ENCODE results near the gene HPD. TPM values are rescaled to one million over a fixed set of nuclear protein-coding genes. Genes with fewer than 3 reads are reported as not detected.
A peak's percentile ranks its signal among the peaks of the same experiment; 100 is the strongest.

Gene HPD
- total RNA-seq, 2 donors from 2014 or later = not detected

DNA sequence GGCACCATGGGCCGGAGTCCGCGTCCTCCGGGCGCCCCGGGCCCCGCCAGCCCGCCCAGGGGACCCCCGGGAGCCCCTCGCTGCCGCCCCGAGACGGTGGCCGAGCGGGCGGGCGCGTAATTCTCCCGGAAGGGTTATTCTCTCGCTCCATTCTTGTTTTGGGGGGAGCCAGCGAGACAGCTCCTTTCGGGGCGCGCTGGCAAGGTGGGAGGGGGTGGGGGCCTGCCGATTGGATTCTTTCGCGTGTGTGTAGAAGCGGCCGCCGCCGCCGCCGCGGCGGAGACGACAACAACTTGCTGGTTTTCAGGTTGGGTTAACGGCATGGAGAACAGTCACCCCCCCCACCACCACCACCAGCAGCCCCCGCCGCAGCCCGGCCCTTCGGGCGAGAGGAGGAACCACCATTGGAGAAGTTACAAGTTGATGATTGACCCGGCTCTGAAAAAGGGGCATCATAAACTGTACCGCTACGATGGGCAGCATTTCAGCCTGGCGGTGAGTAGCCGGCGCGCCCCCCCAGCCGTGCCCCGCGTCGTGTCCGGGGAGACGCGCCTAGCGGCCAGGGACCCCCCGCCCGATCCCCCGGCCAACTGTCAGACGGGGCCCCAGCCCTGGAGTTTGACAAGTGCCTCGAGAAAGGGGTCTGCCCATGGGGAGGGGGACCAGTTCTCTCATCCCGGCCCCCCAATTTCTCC is 54.1 kb downstream of the HPD start:
- Mint-ChIP-seq H3K4me1 (peaks cover 6% of the 10 kb centered on the region), H3K27ac (peak overlapping the region; percentile 85), H3K36me3 (ENCODE audit: low read depth) (peaks cover 75% of the 10 kb centered on the region), H3K27me3 (no peaks in the 10 kb centered on the region), H3K4me3 (peak overlapping the region; percentile 89), H3K9me3 (no peaks in the 10 kb centered on the region)
- no peak for ATAC-seq (replicated peaks)

DNA sequence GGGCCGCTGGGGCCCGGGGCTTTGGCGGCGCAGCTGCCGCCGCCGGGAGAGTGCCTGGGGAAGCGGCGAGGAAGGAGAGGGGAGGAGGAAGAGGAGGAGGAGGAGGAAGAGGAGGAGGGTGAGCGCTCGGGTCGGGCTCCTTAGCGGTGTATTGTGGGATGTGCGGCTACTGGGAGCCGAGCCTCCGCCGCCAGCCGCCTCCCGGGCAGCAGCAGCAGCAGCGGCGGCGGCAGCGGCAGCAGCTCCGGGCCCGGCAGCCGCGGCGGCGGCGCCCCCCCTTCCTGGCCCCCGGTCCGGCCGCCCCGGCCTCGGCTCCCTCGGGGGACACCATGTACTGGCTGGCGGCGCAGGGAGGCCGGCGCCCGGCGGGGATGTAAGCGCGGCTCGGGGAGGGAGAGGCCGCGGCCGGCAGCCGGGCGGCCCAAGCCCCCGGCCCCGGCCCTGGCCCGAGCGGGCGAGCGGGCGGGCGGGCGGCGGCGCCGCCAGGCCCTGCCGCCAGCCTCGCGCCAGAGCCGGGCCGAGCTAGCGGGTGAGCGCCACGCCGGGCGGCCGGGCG is 54.7 kb downstream of the HPD start, which contains the start of gene SETD1B:
SETD1B (plus strand) TSS at position 149 of the 556 bp plus-strand sequence. CDS start 729 bp downstream, outside the sequence.
- ATAC-seq (replicated peaks) = peak; percentile 5
- peaks cover 75% of the 10 kb centered on the region for H3K36me3 Mint-ChIP-seq (ENCODE audit: low read depth)

DNA sequence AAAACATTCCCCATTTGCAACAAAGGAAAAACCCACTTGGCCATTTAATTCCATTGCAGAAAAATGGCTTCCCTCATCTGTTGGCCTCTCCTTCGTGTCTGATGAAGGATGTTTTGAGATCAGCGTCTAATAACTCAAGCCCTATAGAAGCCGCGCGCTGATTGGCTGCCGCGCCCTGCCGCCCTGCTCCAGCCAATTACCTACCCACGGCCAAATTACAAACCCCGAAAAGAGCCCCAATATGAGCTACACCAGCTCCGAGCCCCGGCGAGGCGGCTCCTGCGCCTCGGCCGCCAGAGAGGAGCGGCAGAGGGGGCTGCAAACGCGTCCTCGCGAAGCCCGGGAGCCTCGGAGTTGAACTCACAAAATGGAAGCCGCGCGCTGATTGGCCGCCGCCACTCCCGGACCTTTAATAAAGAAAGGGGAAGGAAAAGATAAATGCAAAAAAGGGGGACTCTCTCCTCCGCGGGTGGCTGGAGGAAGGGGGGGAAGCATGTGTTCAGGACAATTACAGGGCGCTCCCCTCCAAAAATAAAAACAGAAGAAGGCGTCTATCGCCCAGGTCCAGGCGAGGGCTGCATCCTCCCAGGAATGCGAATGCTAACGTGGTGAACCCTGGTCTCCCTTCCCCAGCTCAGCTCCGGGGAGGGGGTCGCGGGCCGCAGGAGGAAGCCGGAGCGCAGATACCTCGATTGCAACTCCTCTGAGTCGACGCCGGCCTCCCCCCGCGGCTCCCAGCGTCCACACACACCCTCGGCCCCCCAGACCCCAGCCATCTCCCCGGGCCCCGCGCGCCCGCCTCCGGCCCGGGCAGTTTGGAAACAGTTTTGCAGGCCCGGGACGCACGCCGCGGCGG is 55.6 kb downstream of the HPD start:
- H3K36me3 Mint-ChIP-seq (ENCODE audit: low read depth) = peaks cover 75% of the 10 kb centered on the region

More for the DNA sequence above, 54.7 kb downstream of the HPD start, which contains the start of gene SETD1B:
- Mint-ChIP-seq H3K27me3 (no peaks in the 10 kb centered on the region), H3K4me1 (peaks cover 6% of the 10 kb centered on the region), H3K27ac (peak within 1 kb of the TSS; percentile 96), H3K4me3 (peak within 1 kb of the TSS; percentile 92), H3K9me3 (no peaks in the 10 kb centered on the region)

DNA sequence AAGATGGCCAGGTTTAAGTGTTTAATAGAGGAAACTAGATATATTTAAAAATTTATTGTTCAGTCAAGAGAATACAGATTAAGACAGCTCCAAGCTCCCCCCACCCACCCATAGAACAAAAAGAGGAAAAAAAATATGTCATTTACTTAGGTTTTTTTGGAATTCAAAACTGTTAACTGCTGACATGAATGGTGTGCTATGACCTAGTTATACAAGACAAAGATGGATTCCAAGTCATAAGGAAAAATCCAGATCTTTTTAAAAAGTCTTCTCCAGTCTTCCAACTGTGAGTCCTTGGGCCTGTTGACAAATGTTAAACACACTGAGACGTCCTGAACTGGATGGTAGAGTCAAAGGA is 56.2 kb downstream of the HPD start:
- no peak for ATAC-seq (replicated peaks)
- Mint-ChIP-seq H3K27ac (peak overlapping the region; percentile 96), H3K27me3 (no peaks in the 10 kb centered on the region), H3K9me3 (no peaks in the 10 kb centered on the region), H3K4me3 (peak overlapping the region; percentile 92), H3K4me1 (peaks cover 15% of the 10 kb centered on the region), H3K36me3 (ENCODE audit: low read depth) (peaks cover 79% of the 10 kb centered on the region)

More for the DNA sequence above, 55.6 kb downstream of the HPD start:
- Mint-ChIP-seq H3K4me1 (peaks cover 12% of the 10 kb centered on the region), H3K27ac (peak overlapping the region; percentile 96), H3K4me3 (peak overlapping the region; percentile 92), H3K27me3 (no peaks in the 10 kb centered on the region), H3K9me3 (no peaks in the 10 kb centered on the region)
- ATAC-seq (replicated peaks) = peak; percentile 61

DNA sequence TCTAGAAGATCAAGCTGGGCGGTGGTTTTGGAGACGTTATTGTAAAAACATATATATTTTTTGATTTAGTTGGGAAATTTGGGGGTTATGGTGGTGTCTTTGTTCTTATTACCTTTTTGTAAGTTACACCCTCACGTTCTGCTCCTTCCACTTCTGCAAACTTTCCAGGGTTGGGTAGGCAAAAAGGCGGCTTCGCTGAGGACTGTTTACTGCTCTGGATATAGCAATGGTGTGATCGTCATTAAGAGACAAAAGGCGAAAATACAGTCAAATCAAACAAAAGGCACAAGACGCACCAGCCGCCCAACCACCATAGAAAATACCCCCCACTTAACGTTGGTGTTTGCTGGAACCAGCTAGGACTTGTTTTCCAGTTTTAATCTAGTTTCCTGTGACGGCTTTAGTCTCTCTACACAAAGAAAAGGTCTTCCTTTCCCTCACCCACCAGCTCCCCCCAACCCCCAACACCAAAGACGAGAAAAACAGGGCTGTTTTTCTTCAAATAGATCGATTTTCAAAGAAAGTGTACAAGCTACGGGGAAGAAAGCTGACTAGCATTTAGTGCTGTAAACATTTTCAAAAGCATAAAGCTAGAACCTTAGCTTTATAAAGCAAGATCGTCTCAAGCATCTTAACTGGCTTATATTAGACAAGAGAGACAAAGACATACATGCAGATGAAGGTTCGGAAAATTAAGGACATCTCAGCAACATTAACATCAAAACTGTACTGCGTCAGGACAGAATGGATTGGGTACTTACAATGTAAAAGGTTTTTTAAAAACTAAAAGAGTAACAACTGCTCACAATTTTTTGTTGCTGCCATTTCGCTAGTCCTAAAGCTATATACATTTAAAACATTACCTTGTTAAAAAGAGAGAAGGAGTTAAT is 56.8 kb downstream of the HPD start:
- H3K27ac Mint-ChIP-seq = peak overlapping the region; percentile 96
- H3K9me3 Mint-ChIP-seq = no peaks in the 10 kb centered on the region
- H3K27me3 Mint-ChIP-seq = no peaks in the 10 kb centered on the region
- peaks cover 17% of the 10 kb centered on the region for H3K4me1 Mint-ChIP-seq
- no peak for ATAC-seq (replicated peaks)
- peak overlapping the region; percentile 92 for H3K4me3 Mint-ChIP-seq
- H3K36me3 Mint-ChIP-seq (ENCODE audit: low read depth) = peaks cover 77% of the 10 kb centered on the region

DNA sequence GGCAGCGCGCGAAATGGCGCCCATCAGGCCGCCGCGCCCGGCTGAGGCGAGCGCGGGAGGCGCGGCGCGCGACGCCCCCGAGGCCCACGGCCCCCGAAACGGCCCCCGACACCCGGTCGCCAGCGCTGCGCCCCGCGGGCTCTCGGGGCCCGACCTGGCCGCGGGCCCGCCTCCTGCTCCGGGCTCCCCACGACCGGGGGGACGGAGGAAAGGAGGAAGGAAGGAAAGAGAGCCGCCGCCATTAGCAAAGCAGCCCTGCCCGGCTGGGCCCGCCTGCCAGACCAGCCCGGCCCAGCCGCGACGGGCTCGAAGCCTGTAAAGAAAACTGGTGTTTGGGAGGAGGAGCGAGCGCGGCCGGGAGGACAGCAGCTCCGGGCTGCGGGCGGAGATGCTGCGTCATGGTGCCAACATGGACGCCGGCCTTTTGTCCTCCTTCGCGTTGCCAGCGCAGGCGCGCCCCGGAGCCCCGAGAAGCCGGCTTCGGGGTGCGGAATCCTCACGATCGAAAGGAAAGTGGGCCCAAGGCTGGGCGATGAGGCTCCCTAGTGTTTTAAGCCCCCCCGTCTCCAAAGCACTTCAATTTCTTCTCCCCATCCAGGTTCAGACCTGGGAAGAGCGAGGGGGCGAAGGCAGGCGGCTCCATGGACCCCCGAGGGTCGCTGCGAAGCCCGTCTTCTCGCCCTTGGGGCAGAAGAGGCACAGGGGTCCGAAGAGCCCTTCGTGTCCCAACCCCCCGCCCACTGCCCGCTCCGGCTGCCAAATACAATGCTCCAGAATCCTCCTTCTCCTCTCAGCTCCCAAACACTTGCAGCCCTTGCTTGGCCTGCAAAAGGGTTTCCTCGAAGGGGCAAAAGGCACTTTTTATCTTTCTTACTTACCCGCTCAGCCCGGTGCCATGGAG is 57.7 kb downstream of the HPD start:
- H3K36me3 Mint-ChIP-seq (ENCODE audit: low read depth) = peaks cover 74% of the 10 kb centered on the region
- H3K4me1 Mint-ChIP-seq = peaks cover 11% of the 10 kb centered on the region
- H3K27me3 Mint-ChIP-seq = no peaks in the 10 kb centered on the region
- peak overlapping the region; percentile 92 for H3K4me3 Mint-ChIP-seq
- peak overlapping the region; percentile 96 for H3K27ac Mint-ChIP-seq
- no peaks in the 10 kb centered on the region for H3K9me3 Mint-ChIP-seq
- ATAC-seq (replicated peaks) = peak; percentile 20

DNA sequence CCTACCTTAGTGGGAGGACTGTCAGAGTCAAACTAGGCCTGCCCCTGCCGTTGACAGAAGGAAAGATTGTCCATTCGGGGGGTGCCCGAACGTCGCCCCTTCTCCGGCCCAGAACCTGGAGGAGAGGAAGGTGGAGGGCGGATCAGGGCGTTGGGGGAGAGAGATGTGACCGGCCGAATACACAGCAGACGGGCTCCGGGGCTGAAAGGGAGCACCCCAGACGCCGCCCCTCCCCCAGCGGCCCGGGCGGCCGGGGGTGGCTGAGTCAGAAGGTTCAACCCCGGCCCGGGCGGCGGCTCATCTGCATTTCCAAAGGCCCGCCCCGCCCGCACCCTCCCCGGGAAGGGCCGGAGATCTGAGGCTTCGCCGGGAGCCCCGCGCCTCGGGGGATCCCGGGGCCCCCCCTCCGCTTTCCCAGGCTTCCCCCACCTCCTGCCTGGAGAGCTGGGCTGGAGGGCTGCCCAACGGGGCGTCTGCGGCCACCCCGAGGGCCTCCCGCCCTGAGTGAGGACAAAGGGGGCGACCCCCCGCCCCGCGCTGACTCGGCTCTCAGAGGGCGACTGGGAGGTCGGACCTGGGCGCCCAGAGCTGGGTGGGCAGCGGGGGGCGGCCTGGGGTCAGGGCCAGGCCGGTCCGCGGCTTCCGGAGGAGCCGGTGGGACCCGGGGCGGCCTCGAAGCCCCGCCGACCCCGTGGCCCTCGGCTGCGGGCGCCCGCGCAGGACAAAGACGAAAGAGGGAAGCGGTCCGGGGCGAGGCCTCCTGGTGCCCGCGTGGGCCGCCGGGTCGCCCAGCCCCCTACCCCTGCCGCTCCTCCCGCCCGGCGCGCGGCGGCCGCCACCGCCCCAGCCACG is 58.6 kb downstream of the HPD start:
- peak; percentile 61 for ATAC-seq (replicated peaks)
- Mint-ChIP-seq H3K4me1 (peaks cover 15% of the 10 kb centered on the region), H3K9me3 (no peaks in the 10 kb centered on the region), H3K4me3 (peak overlapping the region; percentile 84), H3K27ac (peak overlapping the region; percentile 78), H3K27me3 (no peaks in the 10 kb centered on the region), H3K36me3 (ENCODE audit: low read depth) (peaks cover 72% of the 10 kb centered on the region)

DNA sequence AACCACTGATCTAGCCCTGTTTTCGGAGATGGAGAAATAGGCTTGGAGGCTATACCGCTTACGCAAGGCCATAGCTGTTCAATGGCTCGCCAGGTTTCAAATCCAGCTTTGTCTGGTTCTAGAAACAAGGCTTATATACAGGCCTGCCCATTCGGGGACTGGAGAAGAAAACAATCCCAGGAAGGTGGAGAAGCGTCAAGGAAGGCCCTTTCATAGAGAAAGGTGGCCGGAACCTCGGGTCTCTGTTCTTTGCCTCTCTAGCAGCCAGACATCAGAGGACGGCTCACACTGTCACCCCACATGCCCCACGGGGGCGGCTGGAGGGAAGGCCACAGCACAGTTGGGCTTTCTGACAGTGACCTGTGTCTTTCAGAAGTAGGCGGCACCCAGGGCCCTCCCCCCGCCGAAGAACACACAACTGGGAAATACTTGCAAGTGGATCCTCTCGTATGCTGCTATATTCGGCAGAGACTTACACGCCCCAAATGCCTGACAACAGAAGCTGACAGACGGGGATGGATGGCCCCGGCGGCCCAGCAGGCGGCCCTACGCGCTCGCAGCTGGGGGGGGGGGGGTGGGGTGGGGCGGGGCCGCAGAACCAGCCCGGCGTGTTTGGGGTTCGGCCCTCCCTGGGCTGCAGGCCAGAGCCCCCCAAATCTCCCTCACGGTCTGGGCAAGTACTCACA is 59.4 kb downstream of the HPD start:
- Mint-ChIP-seq H3K36me3 (ENCODE audit: low read depth) (peaks cover 76% of the 10 kb centered on the region), H3K27ac (peak overlapping the region; percentile 78), H3K4me1 (peaks cover 23% of the 10 kb centered on the region), H3K4me3 (peak overlapping the region; percentile 84), H3K9me3 (no peaks in the 10 kb centered on the region), H3K27me3 (no peaks in the 10 kb centered on the region)
- ATAC-seq (replicated peaks) = peak; percentile 8

DNA sequence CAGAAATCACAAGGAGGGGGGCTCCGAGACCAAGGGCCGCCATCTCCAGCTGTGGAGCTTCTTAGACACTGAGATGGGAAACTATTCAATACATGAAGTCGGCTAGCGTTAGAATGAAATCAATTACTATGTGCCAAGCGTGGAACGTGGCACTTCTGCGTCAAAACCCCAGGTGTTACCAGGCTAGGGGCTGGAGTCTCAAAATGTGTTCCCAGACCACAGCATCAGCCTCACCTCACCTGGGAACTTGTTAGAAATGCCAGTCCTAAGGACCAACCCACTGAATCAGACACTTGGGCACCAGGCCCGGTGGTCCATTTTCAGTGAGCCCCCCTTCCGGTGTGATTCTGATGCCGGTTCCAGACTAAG is 59.9 kb downstream of the HPD start:
- peak overlapping the region; percentile 84 for H3K4me3 Mint-ChIP-seq
- H3K27ac Mint-ChIP-seq = peak overlapping the region; percentile 78
- no peaks in the 10 kb centered on the region for H3K27me3 Mint-ChIP-seq
- ATAC-seq (replicated peaks) = no peak
- no peaks in the 10 kb centered on the region for H3K9me3 Mint-ChIP-seq
- H3K36me3 Mint-ChIP-seq (ENCODE audit: low read depth) = peaks cover 76% of the 10 kb centered on the region
- H3K4me1 Mint-ChIP-seq = peaks cover 24% of the 10 kb centered on the region

DNA sequence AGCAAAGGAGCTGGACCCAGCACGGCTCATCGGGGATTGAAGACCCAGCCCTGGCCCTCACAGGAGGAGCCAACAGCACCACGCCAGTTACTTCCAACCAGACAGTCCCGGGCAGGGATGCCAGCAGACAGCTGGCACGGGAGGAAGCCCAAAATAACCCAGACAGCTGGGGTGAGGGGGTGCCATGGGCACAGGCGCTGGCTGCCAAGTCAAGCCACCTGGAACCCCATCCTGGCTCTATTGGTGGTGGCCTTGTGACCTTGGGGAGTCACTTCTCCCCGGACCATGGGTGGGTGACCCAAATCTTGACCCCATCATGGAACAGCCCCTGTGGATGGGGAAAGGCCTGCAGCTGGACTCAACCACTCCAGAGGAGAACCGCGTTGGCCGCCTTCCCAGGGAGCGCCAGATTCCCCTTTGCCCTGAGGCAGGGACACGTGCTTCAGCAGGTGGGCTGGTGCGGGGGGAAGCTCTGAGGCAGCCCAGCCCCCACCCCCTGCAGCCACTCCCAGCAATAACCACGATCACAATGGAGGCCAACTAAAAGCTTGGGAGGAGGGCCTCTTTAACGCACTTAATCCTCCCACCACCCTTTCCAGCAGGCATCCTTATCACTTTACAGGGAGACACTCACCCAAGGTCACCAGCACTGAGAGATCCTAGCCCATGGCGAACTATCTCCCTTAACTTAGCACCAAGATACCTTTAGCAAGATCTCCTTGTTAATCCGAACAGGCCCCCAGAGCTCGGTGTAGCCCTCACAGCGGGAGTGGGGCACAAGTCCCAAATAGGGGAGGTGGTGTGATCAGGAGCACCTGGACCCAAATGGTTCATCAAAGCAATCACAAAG is 60.5 kb downstream of the HPD start:
- Mint-ChIP-seq H3K4me1 (peaks cover 24% of the 10 kb centered on the region), H3K27ac (peak overlapping the region; percentile 78), H3K36me3 (ENCODE audit: low read depth) (peaks cover 73% of the 10 kb centered on the region), H3K27me3 (no peaks in the 10 kb centered on the region), H3K4me3 (peak overlapping the region; percentile 84), H3K9me3 (no peaks in the 10 kb centered on the region)
- ATAC-seq (replicated peaks) = no peak

DNA sequence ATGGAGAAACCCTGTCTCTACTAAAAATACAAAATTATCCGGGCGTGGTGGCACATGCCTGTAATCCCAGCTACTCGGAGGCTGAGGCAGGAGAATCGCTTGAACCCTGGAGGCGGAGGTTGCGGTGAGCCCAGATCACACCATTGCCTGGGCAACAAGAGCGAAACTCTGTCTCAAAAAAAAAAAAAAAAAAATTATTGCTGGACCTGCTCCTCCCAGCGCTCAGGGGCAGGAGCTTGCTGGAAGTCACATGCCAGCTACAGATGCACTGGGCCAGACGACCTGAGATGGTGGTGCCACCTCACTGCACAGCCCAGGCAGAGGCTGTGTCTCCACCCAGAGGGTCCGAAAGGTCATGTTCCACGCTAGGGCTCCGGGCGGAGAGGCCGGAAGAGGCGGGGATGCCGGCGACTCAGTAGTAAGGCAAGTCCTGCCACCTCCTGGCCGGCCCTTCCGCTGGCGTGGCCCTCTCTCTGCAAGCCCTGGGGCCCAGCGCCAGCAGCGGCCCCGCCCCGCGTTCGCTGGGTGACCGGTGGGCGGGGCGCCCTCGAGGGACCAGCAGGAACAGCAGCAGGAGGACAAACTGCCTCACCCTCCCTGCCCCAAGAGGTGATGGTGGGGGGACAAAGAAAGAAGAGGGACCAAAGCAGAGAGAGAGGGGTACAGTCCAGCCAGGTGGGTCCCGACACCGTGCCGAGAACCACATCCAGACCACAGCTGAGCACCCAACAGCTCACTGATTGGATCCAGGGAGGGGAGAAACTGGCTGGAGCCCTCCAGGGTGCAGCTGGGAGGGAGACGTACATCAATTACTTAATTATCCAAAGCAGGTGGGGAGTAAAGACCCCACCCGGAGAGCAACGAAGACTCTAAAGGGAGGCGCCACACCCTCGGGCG is 61.6 kb downstream of the HPD start:
- Mint-ChIP-seq H3K27ac (no peak overlapping the region), H3K4me1 (peaks cover 24% of the 10 kb centered on the region), H3K4me3 (peak overlapping the region; percentile 52), H3K36me3 (ENCODE audit: low read depth) (peaks cover 70% of the 10 kb centered on the region), H3K27me3 (no peaks in the 10 kb centered on the region), H3K9me3 (no peaks in the 10 kb centered on the region)
- ATAC-seq (replicated peaks) = no peak

Measured in activated T-helper 17 cell treated with anti-CD3 and anti-CD28 coated beads, Interleukin-2, amount 50 U/mL, for 72 hours (primary cell).